HG02885 (cell line): Measurements from ENCODE around the gene GOLGA7B.
A peak's percentile ranks its signal among the peaks of the same experiment; 100 is the strongest.

Source experiments
- ATAC-seq: cut with Tn5 transposase; IDR thresholded peaks from one replicate; pipeline ENCODE4 v1.9.1; 2021; ENCODE audit warnings: mild to moderate bottlenecking; ENCODE audit not compliant: unreplicated experiment, poor library complexity

The GOLGA7B gene

GRCh38 chr10:97914171-97914836 lies 64.7 kb downstream of the GOLGA7B start:
- no peak for ATAC-seq

- peak; percentile 75 for ATAC-seq
Measured at GRCh38 chr10:97914837-97915211, 65.2 kb downstream of the GOLGA7B start.

- no peak for ATAC-seq
Measured at GRCh38 chr10:97915346-97916131, 65.9 kb downstream of the GOLGA7B start.

- no peak for ATAC-seq
Measured at GRCh38 chr10:97916586-97916985, 66.9 kb downstream of the GOLGA7B start.

- no peak for ATAC-seq
Measured at GRCh38 chr10:97919012-97919411, 69.4 kb downstream of the GOLGA7B start.

GRCh38 chr10:97920865-97921264 lies 71.2 kb downstream of the GOLGA7B start:
- ATAC-seq = no peak
